Fibroblast of pulmonary artery (primary cell): ENCODE results near the gene CEP350.
"Not testable (repeated sequence)": the region's sequence is repeated elsewhere in the genome, so short reads cannot be mapped to it uniquely, and the experiment has no call there.

ENCODE experiments used
- DNase-seq: peaks from one replicate; pipeline ENCODE4 v3.0.0-alpha.2; 2010; ENCODE audit warnings: low read depth
- H3K4me3 ChIP-seq: replicated peaks from 2 replicates; pipeline ENCODE4 v1.5.1; 2011; ENCODE audit warnings: low read depth, mild to moderate bottlenecking, control low read depth, low read length, moderate library complexity
- TF ChIP-seq, protein P1 (sequence below): IDR thresholded peaks from 2 replicates; pipeline ENCODE4 v1.5.1; 2011; ENCODE audit warnings: mild to moderate bottlenecking, control low read depth, low read length, inconsistent platforms; ENCODE audit errors: missing control alignments

Gene CEP350

DNA sequence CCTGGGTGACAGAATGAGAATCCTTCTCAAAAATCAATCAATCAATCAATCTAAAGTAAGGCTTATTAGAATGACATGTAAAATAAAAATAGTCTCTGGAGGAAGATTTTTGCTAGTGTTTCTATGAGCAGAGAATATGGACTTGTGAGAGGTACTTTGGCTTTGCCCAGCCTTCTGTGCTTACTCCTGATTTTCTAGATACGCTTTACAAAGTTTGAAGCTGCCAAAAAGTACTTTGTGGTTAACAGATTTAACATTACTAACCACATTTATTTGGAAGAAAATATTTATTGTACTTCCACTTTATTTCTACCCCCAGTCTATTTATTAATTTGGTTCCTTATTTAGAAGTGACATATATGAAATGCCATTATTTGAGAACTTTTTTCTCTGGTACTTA is 41.0 kb downstream of the CEP350 start:
- H3K4me3 ChIP-seq, result no peak overlapping the region
- DNase-seq, result no peak
- TF ChIP-seq, protein P1, sequence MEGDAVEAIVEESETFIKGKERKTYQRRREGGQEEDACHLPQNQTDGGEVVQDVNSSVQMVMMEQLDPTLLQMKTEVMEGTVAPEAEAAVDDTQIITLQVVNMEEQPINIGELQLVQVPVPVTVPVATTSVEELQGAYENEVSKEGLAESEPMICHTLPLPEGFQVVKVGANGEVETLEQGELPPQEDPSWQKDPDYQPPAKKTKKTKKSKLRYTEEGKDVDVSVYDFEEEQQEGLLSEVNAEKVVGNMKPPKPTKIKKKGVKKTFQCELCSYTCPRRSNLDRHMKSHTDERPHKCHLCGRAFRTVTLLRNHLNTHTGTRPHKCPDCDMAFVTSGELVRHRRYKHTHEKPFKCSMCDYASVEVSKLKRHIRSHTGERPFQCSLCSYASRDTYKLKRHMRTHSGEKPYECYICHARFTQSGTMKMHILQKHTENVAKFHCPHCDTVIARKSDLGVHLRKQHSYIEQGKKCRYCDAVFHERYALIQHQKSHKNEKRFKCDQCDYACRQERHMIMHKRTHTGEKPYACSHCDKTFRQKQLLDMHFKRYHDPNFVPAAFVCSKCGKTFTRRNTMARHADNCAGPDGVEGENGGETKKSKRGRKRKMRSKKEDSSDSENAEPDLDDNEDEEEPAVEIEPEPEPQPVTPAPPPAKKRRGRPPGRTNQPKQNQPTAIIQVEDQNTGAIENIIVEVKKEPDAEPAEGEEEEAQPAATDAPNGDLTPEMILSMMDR, result no peak

GRCh38 chr1:179996099-179996498 is 41.5 kb downstream of the CEP350 start:
- TF ChIP-seq, protein P1, result no peak
- DNase-seq, result no peak
- H3K4me3 ChIP-seq, result no peak overlapping the region

GRCh38 chr1:180000575-180000974 is 46.0 kb downstream of the CEP350 start:
- DNase-seq, result no peak
- TF ChIP-seq, protein P1, result no peak
- no peak overlapping the region for H3K4me3 ChIP-seq

GRCh38 chr1:180002437-180002836 is 47.8 kb downstream of the CEP350 start:
- no peak overlapping the region for H3K4me3 ChIP-seq
- no peak for DNase-seq
- TF ChIP-seq, protein P1, result no peak

DNA sequence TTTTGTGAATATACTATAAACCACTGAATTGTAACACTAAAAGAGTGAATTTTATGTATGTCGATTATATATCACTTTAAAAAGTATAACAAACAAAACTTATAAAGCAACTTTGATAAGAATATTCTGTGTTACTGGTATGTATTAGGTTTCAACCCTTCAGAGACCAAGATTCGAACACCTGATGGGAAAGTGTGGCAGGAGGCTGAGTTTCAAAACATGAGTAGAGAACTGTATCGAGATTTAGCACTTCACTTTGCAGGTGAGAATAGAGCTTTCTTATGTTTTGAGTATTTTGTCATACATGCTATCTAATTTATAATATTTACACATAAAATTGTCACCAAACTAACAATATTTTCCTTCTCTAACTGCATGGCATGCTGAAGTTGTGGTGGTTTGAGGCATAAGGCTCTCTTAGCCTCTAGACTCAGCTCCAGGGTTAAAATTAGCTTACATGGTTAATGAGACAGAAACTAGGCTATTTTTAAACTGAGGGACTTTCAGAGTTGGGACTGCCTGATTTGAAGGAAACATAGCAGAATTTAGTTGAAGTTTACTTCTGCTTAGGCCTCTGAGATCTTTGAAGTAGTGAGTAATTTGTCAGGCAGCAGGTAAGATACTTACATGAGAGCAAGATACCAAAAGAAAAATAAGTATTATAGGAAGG is 48.6 kb downstream of the CEP350 start:
- TF ChIP-seq, protein P1, result no peak
- DNase-seq, result no peak
- no peak overlapping the region for H3K4me3 ChIP-seq

- DNase-seq, result not testable (repeated sequence)
Observed at GRCh38 chr1:180006762-180007161, 52.2 kb downstream of the CEP350 start.

GRCh38 chr1:180020017-180020416 is 65.4 kb downstream of the CEP350 start:
- H3K4me3 ChIP-seq, result no peak overlapping the region
- TF ChIP-seq, protein P1, result no peak

More at GRCh38 chr1:180006762-180007161, 52.2 kb downstream of the CEP350 start:
- H3K4me3 ChIP-seq, result not testable (repeated sequence)

More at GRCh38 chr1:180020017-180020416, 65.4 kb downstream of the CEP350 start:
- DNase-seq, result no peak
